HG02884 (cell line): ENCODE data around the gene CEP128.

Experiments used
- ATAC-seq: cut with Tn5 transposase; IDR thresholded peaks from one replicate; pipeline ENCODE4 v1.9.1; 2021; ENCODE audit warnings: mild to moderate bottlenecking, moderate library complexity; ENCODE audit not compliant: unreplicated experiment

The CEP128 gene

GRCh38 chr14:80494769-80495168 is 446.8 kb downstream of the CEP128 start:
- no peak for ATAC-seq

DNA sequence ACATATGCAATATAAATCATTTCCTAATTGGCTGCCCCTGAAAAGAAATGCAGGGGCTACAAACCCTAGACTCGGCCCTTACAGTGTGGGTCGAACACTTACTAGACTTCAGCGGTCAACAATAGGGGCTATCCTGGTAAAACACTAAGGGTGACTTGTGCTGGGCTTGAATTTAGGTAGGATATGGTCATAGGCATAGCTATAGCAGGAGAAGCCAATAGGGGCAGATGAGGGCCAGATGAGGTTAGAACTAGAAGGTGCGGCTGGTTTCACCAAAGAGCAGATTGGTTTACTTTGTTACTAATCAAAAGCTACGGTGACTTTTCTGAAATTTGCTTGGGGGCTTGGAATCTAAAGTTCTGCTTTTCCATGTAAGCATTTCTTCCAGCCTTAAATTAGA is 447.9 kb downstream of the CEP128 start:
- no peak for ATAC-seq

DNA sequence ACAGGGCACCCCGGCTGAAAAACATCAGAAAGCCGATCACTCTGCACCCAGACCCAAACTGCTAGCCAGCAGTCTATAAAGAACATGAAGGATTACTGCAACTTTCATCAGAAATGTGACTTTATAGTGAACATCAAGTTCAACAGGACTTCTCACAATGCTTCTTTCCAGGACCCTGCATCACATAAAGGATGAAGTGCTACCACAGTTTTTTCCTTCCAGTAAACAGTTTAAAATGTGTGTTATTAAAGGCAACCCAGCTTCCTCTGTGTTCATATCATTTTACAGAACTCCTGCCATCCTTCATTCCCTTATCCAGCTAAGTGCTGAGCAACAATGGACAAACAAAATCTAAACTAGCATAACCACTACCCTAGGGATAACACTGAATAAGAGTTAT is 449.9 kb downstream of the CEP128 start:
- ATAC-seq: no peak

- ATAC-seq: peak; percentile 75
Measured at GRCh38 chr14:80491131-80491530, 450.4 kb downstream of the CEP128 start.

DNA sequence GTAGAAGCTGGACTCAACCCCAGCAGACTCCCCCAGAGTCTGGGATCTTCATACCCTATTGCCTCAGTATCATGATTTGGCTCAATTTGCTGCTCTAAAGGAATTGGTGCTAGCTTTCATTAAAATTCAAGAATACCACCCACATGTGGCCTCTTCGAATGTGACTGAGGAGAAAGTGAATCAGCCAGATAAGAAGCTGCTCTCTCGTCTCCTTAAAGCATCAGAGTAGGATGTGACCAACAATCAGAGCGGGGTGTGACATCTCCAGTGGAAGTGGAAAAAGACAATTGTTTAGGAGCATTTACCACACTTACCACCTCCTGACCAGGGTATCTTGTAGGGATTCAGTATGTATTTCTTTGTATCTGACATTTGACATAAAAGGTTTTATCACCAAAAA is 452.0 kb downstream of the CEP128 start:
- no peak for ATAC-seq

DNA sequence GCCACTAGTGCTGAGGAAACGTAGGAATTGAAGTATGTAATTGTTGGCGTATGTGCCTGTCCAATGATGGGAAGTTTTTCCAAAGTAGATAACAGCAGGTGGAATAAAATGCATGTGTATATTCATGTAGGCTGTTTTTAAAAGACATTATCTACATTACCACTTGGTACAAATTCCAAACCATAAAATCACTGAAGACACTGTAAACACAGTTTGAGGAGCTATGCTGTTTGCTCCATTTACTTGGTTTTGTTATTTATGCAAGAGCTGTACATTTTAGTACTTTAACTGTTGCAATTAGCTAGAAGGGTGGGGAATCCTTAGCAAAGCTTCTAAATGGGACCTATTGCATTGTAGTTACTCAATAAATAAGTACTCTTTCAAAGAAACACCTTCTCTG is 455.8 kb downstream of the CEP128 start:
- no peak for ATAC-seq

- ATAC-seq: no peak
Measured at GRCh38 chr14:80483331-80483730, 458.2 kb downstream of the CEP128 start.

- no peak for ATAC-seq
Measured at GRCh38 chr14:80477388-80478160, 464.0 kb downstream of the CEP128 start.

GRCh38 chr14:80475074-80475473 is 466.5 kb downstream of the CEP128 start:
- ATAC-seq: no peak

DNA sequence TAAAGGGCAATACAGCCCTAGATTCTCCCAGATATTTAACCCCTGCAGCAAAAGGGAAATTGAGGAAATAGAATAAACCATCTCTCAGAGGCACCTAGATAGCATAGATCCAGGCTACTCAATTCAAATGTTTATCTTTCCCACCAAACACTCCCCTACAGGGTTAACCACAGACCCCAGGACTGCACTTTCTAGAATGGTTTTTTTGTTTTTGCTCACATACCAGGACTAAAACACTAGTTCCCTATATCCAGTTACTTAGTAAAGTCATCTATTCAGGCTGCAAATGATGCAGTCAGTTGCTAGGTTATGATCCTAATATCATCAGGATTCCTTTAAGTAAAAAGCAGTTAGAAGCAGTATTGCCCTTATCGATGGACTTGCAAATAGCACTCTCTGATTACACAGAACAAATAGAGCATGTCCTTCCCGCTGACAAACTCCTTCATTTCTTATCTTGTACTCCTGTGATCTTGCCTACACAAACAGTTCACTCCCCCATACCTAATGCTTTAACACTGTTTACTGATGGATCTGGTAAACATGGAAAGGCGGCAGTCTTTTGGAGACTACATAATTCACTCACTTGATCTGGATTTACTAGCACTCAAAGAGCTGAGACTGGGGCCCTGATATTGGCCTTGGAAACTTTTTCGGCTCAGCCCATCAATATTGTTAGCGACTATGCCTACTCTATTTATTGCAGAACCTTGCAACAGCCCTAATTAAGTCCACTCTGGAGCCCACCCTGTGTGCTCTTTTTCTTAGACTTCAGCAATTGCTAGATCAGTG is 473.0 kb downstream of the CEP128 start:
- ATAC-seq: no peak

DNA sequence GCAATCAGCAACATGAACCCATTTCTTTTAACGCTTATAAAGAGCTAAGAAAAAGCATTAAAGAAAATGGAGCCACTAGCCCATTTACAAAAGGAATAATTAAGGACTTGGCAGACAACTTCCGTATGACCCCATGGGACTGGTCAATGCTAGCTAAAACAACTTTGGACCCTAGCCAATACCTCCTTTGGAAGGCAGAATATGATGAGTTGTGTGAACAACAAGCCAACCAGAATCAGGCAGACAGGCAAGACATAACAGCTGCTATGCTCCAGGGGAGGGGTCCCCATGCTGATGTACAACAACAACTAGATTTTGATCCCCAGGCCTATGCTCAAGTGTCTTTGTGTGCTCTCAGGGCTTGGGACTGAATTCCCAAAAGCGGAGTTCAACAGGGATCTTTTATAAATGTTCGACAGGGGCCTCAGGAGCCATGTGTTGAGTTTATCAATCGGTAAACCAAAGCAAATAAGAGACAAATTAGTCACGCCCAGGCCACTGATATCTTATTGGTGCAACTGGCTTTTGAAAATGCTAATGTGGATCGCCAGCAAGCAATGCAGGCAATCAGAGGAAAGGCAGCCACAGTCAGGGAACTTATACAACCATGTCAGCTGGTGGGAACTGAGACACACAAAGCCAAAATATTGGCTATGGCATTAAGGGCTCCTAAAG is 475.9 kb downstream of the CEP128 start:
- no peak for ATAC-seq

DNA sequence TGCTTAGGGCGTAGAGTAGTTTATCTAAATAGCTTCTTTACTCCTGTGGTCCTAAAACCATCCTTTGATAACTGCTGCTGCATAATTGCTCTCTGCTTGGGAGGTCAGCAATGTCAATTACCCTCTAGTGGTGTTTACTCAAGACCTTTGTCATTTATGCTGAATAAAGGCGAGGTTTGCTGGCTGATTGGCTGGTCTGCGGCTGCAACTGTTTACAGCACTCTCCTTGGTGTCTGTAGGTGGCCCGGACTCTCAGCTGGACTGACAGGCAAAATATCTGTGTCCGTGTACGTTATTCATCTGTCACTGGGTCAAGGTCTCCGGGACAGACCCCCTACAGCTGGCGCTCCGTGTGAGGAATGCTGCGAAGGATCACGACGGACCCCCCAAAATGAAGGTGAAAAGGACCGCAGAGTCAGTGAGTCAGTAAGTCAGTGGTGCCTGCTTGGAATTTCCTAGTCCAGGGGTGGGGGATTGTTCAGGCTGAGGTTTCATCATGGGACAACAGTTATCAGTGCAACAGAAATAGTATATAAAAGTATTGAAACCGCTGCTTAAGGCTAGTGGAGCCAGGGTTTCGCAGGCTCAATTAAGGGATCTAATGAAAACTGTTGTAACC is 476.9 kb downstream of the CEP128 start:
- ATAC-seq: no peak

DNA sequence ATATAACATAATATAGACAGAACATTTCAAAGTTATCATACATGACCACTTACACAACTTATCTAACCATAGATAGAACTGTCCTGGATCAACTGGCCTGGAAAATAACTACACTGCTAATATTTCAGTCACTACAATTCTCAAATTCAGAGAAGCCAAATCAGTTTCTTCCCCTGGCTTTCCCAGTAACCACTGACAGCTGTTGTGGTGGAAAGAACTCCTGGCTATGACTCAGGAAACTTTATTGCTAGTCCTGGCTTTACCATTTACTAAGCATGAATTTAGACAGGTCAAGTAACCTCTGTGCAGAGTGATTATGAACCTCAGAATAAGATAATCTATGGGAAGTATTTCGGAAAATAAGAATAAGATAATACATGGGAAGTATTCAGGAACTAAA is 485.3 kb downstream of the CEP128 start:
- no peak for ATAC-seq

- no peak for ATAC-seq
Measured at GRCh38 chr14:80455031-80455430, 486.5 kb downstream of the CEP128 start.

DNA sequence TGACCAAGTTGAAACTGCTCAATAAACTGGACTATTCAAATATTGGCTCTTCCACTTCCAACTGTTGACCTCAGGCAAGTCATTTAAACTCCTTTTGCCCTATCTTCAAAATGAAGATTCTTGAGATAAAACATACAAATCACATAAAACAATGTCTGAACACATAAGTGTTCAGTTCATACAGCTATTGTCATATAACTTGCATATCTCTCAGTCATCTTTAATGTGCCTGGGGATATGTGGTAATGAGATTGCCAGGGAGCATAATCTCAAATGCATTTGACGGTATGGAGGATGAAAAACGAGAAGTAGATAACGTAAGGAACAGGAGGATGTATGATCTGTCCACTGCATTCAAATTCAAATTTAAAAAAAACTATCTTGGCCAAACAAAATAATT is 493.3 kb downstream of the CEP128 start:
- ATAC-seq: no peak

DNA sequence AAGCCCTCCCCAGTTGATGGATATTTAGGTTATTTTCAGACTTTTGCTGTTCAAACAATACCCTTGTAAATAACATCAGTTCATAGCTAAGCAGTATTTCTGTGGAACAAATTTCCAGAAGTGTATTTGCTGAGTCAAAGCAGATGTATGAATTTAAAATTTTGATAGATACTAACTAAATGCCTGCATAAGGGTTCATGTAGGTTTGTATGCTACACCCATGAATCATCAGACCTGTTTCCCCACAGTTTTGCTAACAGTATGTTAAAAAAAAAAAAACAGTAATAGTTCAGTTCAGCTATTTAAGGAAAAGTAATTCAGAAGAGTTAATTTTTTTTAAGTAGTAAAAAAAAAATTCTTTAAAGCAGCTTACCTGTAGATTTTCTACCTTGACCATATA is 494.1 kb downstream of the CEP128 start:
- ATAC-seq: no peak
